ES-I3 (cell line): Measurements from ENCODE around the gene POLR1G.

ENCODE experiments used
- H3K36me3 ChIP-seq: 2 replicates; pipeline ENCODE4 v1.6.1; 2013; ENCODE audit warnings: mild to moderate bottlenecking, low read length, control low read depth, moderate library complexity; ENCODE audit not compliant: insufficient read depth
- H3K4me1 ChIP-seq: 2 replicates; pipeline ENCODE4 v1.6.1; 2013; ENCODE audit warnings: mild to moderate bottlenecking, control low read depth, low read length; ENCODE audit not compliant: insufficient read depth
- H3K9ac ChIP-seq: 2 replicates; pipeline ENCODE4 v1.6.1; 2013; ENCODE audit warnings: low read depth, mild to moderate bottlenecking, low read length, moderate library complexity
- H3K9me3 ChIP-seq: 2 replicates; pipeline ENCODE4 v1.6.1; 2013; ENCODE audit warnings: mild to moderate bottlenecking, low read length, moderate library complexity; ENCODE audit not compliant: control insufficient read depth, insufficient read depth

Gene POLR1G

GRCh38 chr19:45440873-45441654 is 34.6 kb downstream of the POLR1G start:
- H3K9me3 ChIP-seq = no peaks in the 10 kb centered on the region
- H3K9ac ChIP-seq = no peak overlapping the region
- peaks cover 10% of the 10 kb centered on the region; the same call in 1 of the 2 replicates for H3K4me1 ChIP-seq
- H3K36me3 ChIP-seq = no peaks in the 10 kb centered on the region

- Histone ChIP-seq H3K9ac (no peak overlapping the region), H3K9me3 (no peaks in the 10 kb centered on the region), H3K36me3 (no peaks in the 10 kb centered on the region), H3K4me1 (peaks cover 10% of the 10 kb centered on the region; the same call in 1 of the 2 replicates)
Measured at GRCh38 chr19:45442408-45442777, 35.9 kb downstream of the POLR1G start.

- Histone ChIP-seq H3K4me1 (peaks cover 10% of the 10 kb centered on the region; the same call in 1 of the 2 replicates), H3K9ac (peak overlapping the region; percentile 47; the same call in 1 of the 2 replicates), H3K9me3 (no peaks in the 10 kb centered on the region), H3K36me3 (no peaks in the 10 kb centered on the region)
Measured at GRCh38 chr19:45442778-45443461, 36.5 kb downstream of the POLR1G start.

- Histone ChIP-seq H3K9ac (peak overlapping the region; percentile 53), H3K36me3 (no peaks in the 10 kb centered on the region), H3K9me3 (no peaks in the 10 kb centered on the region), H3K4me1 (peaks cover 10% of the 10 kb centered on the region; the same call in 1 of the 2 replicates)
Measured at GRCh38 chr19:45443462-45444317, 37.2 kb downstream of the POLR1G start.

GRCh38 chr19:45444318-45445041 is 38.0 kb downstream of the POLR1G start:
- Histone ChIP-seq H3K9ac (peak overlapping the region; percentile 70), H3K36me3 (no peaks in the 10 kb centered on the region), H3K9me3 (no peaks in the 10 kb centered on the region), H3K4me1 (peaks cover 10% of the 10 kb centered on the region; the same call in 1 of the 2 replicates)

GRCh38 chr19:45445139-45445538 is 38.7 kb downstream of the POLR1G start:
- Histone ChIP-seq H3K9me3 (no peaks in the 10 kb centered on the region), H3K4me1 (peaks cover 10% of the 10 kb centered on the region; the same call in 1 of the 2 replicates), H3K9ac (no peak overlapping the region), H3K36me3 (no peaks in the 10 kb centered on the region)

GRCh38 chr19:45446295-45446694 is 39.9 kb downstream of the POLR1G start:
- no peaks in the 10 kb centered on the region for H3K36me3 ChIP-seq
- H3K9me3 ChIP-seq = no peaks in the 10 kb centered on the region
- peaks cover 4% of the 10 kb centered on the region; the same call in 1 of the 2 replicates for H3K4me1 ChIP-seq
- H3K9ac ChIP-seq = no peak overlapping the region

- Histone ChIP-seq H3K4me1 (peaks cover 4% of the 10 kb centered on the region; the same call in 1 of the 2 replicates), H3K9ac (no peak overlapping the region), H3K36me3 (no peaks in the 10 kb centered on the region), H3K9me3 (no peaks in the 10 kb centered on the region)
Measured at GRCh38 chr19:45446944-45447343, 40.5 kb downstream of the POLR1G start.

- Histone ChIP-seq H3K4me1 (peaks cover 4% of the 10 kb centered on the region; the same call in 1 of the 2 replicates), H3K9ac (no peak overlapping the region), H3K9me3 (no peaks in the 10 kb centered on the region), H3K36me3 (no peaks in the 10 kb centered on the region)
Measured at GRCh38 chr19:45448425-45448756, 41.9 kb downstream of the POLR1G start.

GRCh38 chr19:45448887-45449299 is 42.4 kb downstream of the POLR1G start:
- Histone ChIP-seq H3K9me3 (no peaks in the 10 kb centered on the region), H3K9ac (no peak overlapping the region), H3K4me1 (peaks cover 4% of the 10 kb centered on the region; the same call in 1 of the 2 replicates), H3K36me3 (no peaks in the 10 kb centered on the region)

- Histone ChIP-seq H3K9me3 (no peaks in the 10 kb centered on the region), H3K9ac (peak overlapping the region; percentile 77; the same call in 1 of the 2 replicates), H3K36me3 (no peaks in the 10 kb centered on the region)
Measured at GRCh38 chr19:45450012-45450333, 43.5 kb downstream of the POLR1G start.

GRCh38 chr19:45451131-45451849 is 44.8 kb downstream of the POLR1G start:
- H3K4me1 ChIP-seq = peaks cover 5% of the 10 kb centered on the region; the same call in 1 of the 2 replicates
- no peaks in the 10 kb centered on the region for H3K36me3 ChIP-seq
- H3K9ac ChIP-seq = peak overlapping the region; percentile 77
- H3K9me3 ChIP-seq = no peaks in the 10 kb centered on the region

More at GRCh38 chr19:45450012-45450333, 43.5 kb downstream of the POLR1G start:
- H3K4me1 ChIP-seq = no peaks in the 10 kb centered on the region; the same call in 1 of the 2 replicates

GRCh38 chr19:45451850-45452387 is 45.5 kb downstream of the POLR1G start:
- H3K9ac ChIP-seq = no peak overlapping the region
- H3K4me1 ChIP-seq = peaks cover 5% of the 10 kb centered on the region; the same call in 1 of the 2 replicates

More at GRCh38 chr19:45451850-45452387, 45.5 kb downstream of the POLR1G start:
- Histone ChIP-seq H3K36me3 (no peaks in the 10 kb centered on the region), H3K9me3 (no peaks in the 10 kb centered on the region)
